HUES6 (cell line): Measurements from ENCODE around the gene CC2D1A.
"Not testable (repeated sequence)": the region's sequence is repeated elsewhere in the genome, so short reads cannot be mapped to it uniquely, and the experiment has no call there.

Experiments used
- H3K27ac ChIP-seq: 2 replicates; pipeline ENCODE4 v1.7.0; 2013; ENCODE audit warnings: low read depth, mild to moderate bottlenecking, low read length, inconsistent platforms
- H3K27me3 ChIP-seq: 2 replicates; pipeline ENCODE4 v1.6.1; 2013; ENCODE audit warnings: low read length; ENCODE audit not compliant: control insufficient read depth, insufficient read depth
- H3K36me3 ChIP-seq: 2 replicates; pipeline ENCODE4 v1.6.1; 2013; ENCODE audit warnings: low read length; ENCODE audit not compliant: control insufficient read depth, insufficient read depth
- H3K4me1 ChIP-seq: 2 replicates; pipeline ENCODE4 v1.6.1; 2013; ENCODE audit warnings: low read length; ENCODE audit not compliant: control insufficient read depth, insufficient read depth
- H3K4me3 ChIP-seq: 2 replicates; pipeline ENCODE4 v1.5.1; 2013; ENCODE audit warnings: low read depth, low read length
- H3K9ac ChIP-seq: one replicate; pipeline ENCODE4 v1.6.1; 2013; ENCODE audit warnings: mild to moderate bottlenecking, low read length
- H3K9me3 ChIP-seq: 2 replicates; pipeline ENCODE4 v1.6.1; 2013; ENCODE audit warnings: low read depth, low read length; ENCODE audit not compliant: control insufficient read depth, insufficient read depth

CC2D1A gene

DNA sequence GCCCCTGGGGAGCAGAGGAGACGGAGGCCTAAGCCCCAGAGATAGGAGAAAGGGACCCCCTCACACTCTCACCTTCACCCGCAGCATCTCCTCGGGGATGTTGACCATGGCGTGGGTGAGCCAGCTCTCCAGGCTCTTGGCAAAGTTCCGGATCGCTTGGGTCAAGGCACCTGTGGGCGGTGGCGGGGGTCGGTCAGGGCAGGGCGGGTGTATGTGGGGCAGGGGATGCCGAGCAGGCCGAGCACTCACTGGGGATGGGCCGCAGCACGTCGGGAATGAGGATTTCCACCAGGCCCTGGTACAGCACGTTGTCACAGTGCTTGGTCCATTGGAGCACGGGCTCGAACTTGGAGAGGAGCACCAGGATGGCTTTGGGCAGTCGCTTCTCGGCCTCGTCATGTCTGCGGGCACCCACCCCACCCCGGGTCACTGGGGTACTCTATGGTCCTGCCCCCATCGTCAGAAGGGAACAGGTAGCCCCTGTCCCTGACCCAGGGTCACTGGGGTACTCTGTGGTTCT is 59.4 kb downstream of the CC2D1A start:
- H3K9me3 ChIP-seq: no peaks in the 10 kb centered on the region
- H3K9ac ChIP-seq: no peak overlapping the region
- no peak overlapping the region for H3K4me3 ChIP-seq
- no peak overlapping the region for H3K27ac ChIP-seq
- H3K4me1 ChIP-seq: peaks cover 11% of the 10 kb centered on the region; the same call in 1 of the 2 replicates
- peaks cover 5% of the 10 kb centered on the region; the same call in 1 of the 2 replicates for H3K27me3 ChIP-seq
- peaks cover 47% of the 10 kb centered on the region for H3K36me3 ChIP-seq

DNA sequence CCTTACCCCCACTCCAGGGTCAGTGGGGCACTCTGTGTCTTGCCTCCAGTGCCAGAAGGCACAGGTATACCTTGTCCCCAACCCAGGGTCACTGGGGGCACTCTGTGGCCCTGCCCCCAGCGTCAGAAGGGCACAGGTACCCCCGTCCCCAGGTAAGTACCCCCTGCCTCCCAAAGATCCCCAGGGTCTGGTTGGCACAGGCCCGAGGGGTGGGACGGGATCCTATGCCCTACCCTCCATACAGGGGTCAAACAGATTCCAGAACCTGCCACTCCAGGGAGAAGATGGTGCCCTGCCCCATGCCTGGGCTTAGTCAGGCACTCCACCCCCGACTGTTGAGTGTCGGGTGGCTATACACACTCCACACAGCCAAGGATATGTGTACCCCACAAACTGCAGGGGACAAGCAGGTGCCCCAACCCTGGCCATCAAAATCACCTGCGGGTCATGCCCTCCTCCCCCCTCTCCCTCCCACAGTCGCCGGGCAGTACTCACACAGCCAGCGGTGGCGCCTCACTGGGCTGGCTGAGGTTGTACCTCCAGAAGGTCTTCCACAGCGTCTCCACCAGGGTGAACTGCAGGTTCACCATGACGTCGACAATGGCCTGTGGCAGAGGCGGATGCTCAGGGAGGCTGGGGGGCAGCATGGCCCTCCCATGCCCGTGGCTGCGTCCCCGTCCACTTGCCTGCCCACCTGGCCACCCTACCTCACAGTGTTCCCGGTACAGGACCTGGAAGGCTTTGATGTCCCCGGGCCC is 60.1 kb downstream of the CC2D1A start:
- Histone ChIP-seq H3K4me3 (no peak overlapping the region), H3K9ac (no peak overlapping the region), H3K36me3 (peaks cover 41% of the 10 kb centered on the region), H3K9me3 (no peaks in the 10 kb centered on the region), H3K27me3 (peaks cover 5% of the 10 kb centered on the region; the same call in 1 of the 2 replicates), H3K27ac (no peak overlapping the region), H3K4me1 (peaks cover 11% of the 10 kb centered on the region; the same call in 1 of the 2 replicates)

GRCh38 chr19:13966684-13967128 is 60.7 kb downstream of the CC2D1A start:
- Histone ChIP-seq H3K4me3 (no peak overlapping the region), H3K27ac (no peak overlapping the region), H3K27me3 (peaks cover 5% of the 10 kb centered on the region; the same call in 1 of the 2 replicates), H3K9me3 (no peaks in the 10 kb centered on the region), H3K4me1 (peaks cover 11% of the 10 kb centered on the region; the same call in 1 of the 2 replicates), H3K9ac (no peak overlapping the region), H3K36me3 (peaks cover 44% of the 10 kb centered on the region)

- not testable (repeated sequence) for H3K27me3 ChIP-seq, H3K4me3 ChIP-seq, H3K27ac ChIP-seq, H3K4me1 ChIP-seq, H3K9me3 ChIP-seq, H3K9ac ChIP-seq
- peaks cover 44% of the 10 kb centered on the region for H3K36me3 ChIP-seq
Measured at GRCh38 chr19:13967206-13967605, 61.2 kb downstream of the CC2D1A start.

- Histone ChIP-seq H3K4me3 (no peak overlapping the region), H3K27ac (no peak overlapping the region), H3K9me3 (no peaks in the 10 kb centered on the region), H3K4me1 (0 out of 2 replicates have a peak, but pooled peaks cover under 1% of the 10 kb centered on the region), H3K9ac (no peak overlapping the region), H3K27me3 (no peaks in the 10 kb centered on the region; the same call in 1 of the 2 replicates), H3K36me3 (peaks cover 54% of the 10 kb centered on the region)
Measured at GRCh38 chr19:13968383-13968935, 62.5 kb downstream of the CC2D1A start.

DNA sequence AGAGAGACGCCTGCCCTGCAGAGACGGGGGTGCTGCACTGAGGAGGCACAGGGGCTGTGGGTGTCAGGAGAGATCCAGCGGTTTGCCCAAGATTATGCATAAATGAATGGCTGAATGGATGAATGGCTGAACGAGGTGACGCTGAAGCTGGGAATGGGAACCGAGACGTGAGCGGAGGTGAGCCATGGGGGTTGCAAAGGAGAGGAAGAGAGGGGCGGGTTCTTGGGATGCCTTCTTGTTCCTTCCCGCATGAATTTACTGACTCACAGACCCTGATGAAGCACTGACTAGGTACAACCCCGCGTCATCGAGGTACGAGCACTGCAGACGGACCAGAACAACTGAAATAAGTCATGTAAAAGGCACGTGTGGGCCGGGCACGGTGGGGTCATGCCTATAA is 63.0 kb downstream of the CC2D1A start:
- Histone ChIP-seq H3K4me3 (no peak overlapping the region), H3K4me1 (no peaks in the 10 kb centered on the region), H3K27me3 (no peaks in the 10 kb centered on the region), H3K36me3 (peaks cover 54% of the 10 kb centered on the region), H3K9ac (no peak overlapping the region), H3K9me3 (no peaks in the 10 kb centered on the region), H3K27ac (no peak overlapping the region)

DNA sequence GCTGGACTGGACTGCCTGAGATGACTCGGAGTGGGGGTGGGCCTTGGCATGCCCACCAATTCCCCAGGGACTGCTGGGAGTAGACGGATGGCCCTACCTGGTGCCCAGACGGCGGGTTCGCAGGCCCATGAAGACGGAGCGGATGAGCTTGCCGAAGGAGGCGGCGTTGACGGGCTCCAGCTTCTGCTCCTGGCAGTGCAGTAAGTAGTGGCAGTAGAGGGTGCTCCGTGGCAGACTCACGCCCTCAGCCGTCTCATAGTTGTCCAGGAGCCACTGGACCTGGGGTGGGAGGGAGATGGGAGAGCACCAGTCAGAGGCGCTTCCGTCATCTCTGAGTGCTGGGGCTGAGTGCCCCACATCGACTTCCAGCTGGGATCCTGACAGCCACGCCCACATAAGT is 63.9 kb downstream of the CC2D1A start:
- no peaks in the 10 kb centered on the region for H3K27me3 ChIP-seq
- H3K4me3 ChIP-seq: no peak overlapping the region
- peaks cover 4% of the 10 kb centered on the region; the same call in 1 of the 2 replicates for H3K4me1 ChIP-seq
- no peak overlapping the region for H3K27ac ChIP-seq
- peaks cover 54% of the 10 kb centered on the region for H3K36me3 ChIP-seq
- no peak overlapping the region for H3K9ac ChIP-seq
- H3K9me3 ChIP-seq: no peaks in the 10 kb centered on the region

- not testable (repeated sequence) for H3K9me3 ChIP-seq, H3K27ac ChIP-seq, H3K4me1 ChIP-seq, H3K9ac ChIP-seq, H3K27me3 ChIP-seq, H3K4me3 ChIP-seq
- peaks cover 48% of the 10 kb centered on the region for H3K36me3 ChIP-seq
Measured at GRCh38 chr19:13971868-13972267, 65.9 kb downstream of the CC2D1A start.

- H3K4me3 ChIP-seq: no peak overlapping the region
- no peak overlapping the region for H3K27ac ChIP-seq
- H3K9me3 ChIP-seq: no peaks in the 10 kb centered on the region
- H3K27me3 ChIP-seq: no peaks in the 10 kb centered on the region
- peaks cover 4% of the 10 kb centered on the region; the same call in 1 of the 2 replicates for H3K4me1 ChIP-seq
- no peak overlapping the region for H3K9ac ChIP-seq
- peaks cover 43% of the 10 kb centered on the region for H3K36me3 ChIP-seq
Measured at GRCh38 chr19:13972368-13973155, 66.6 kb downstream of the CC2D1A start.

DNA sequence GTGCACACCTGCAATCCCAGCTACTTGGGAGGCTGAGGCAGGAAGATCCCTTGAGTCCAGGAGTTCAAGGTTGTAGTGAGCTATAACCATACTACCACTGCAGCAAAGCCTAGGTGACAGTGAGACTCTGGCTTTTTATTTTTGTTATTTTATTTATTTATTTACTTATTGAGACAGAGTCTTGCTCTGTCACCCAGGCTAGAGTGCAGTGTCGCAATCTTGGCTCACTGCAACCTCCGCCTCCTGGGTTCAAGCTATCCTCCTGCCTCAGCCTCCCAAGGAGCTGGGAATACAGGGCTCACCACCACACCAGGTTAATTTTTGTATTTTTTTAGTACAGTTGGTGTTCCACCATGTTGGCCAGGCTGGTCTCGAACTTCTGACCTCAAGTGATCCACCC is 67.5 kb downstream of the CC2D1A start:
- not testable (repeated sequence) for H3K9me3 ChIP-seq, H3K27me3 ChIP-seq, H3K4me3 ChIP-seq, H3K4me1 ChIP-seq, H3K9ac ChIP-seq, H3K27ac ChIP-seq
- peaks cover 34% of the 10 kb centered on the region for H3K36me3 ChIP-seq
